Measurements from ENCODE around the gene NDUFC2. TPM values are rescaled to one million over a fixed set of nuclear protein-coding genes. Genes with fewer than 3 reads are reported as not detected.

The NDUFC2 gene
- total RNA-seq, 1 donor from 2014 or later: 106 TPM

GRCh38 chr11:78072455-78072854, 7.2 kb downstream of the NDUFC2 start:
- no peaks in the 10 kb centered on the region for H3K27me3 ChIP-seq
- no peak for DNase-seq (ENCODE audit: extremely low spot score in 2 of 2)
- no peaks in the 10 kb centered on the region for H3K9me3 ChIP-seq
- peaks cover 0 to 25% of the 10 kb centered on the region in 2 donors for H3K36me3 ChIP-seq
- no peak overlapping the region for H3K27ac ChIP-seq
- intact Hi-C loops (cut with DNase I): no loop called here
- H3K4me3 ChIP-seq: no peak overlapping the region
- TF ChIP-seq POLR2AphosphoS5 (IDR thresholded peaks at IDR 0.05; ENCODE audit: insufficient read depth in 1 of 2, low read depth in 1 of 2) (no peak), POLR2A (IDR thresholded peaks at IDR 0.05) (no peak)
- TF ChIP-seq, protein P1, sequence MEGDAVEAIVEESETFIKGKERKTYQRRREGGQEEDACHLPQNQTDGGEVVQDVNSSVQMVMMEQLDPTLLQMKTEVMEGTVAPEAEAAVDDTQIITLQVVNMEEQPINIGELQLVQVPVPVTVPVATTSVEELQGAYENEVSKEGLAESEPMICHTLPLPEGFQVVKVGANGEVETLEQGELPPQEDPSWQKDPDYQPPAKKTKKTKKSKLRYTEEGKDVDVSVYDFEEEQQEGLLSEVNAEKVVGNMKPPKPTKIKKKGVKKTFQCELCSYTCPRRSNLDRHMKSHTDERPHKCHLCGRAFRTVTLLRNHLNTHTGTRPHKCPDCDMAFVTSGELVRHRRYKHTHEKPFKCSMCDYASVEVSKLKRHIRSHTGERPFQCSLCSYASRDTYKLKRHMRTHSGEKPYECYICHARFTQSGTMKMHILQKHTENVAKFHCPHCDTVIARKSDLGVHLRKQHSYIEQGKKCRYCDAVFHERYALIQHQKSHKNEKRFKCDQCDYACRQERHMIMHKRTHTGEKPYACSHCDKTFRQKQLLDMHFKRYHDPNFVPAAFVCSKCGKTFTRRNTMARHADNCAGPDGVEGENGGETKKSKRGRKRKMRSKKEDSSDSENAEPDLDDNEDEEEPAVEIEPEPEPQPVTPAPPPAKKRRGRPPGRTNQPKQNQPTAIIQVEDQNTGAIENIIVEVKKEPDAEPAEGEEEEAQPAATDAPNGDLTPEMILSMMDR (IDR thresholded peaks at IDR 0.05): no peak
- H3K4me1 ChIP-seq: peaks cover 28% of the 10 kb centered on the region

- Histone ChIP-seq H3K4me3 (no peak overlapping the region), H3K4me1 (peaks cover 21% of the 10 kb centered on the region), H3K36me3 (peaks cover 0 to 25% of the 10 kb centered on the region in 2 donors), H3K27me3 (no peaks in the 10 kb centered on the region), H3K9me3 (no peaks in the 10 kb centered on the region), H3K27ac (no peak overlapping the region)
- no peak for TF ChIP-seq POLR2A (IDR thresholded peaks at IDR 0.05)
- no peak for TF ChIP-seq POLR2AphosphoS5 (IDR thresholded peaks at IDR 0.05; ENCODE audit: insufficient read depth in 1 of 2, low read depth in 1 of 2)
- TF ChIP-seq, protein P1 (IDR thresholded peaks at IDR 0.05): no peak
- no peak for DNase-seq (ENCODE audit: extremely low spot score in 2 of 2)
- intact Hi-C loops (cut with DNase I): no loop called here
These were observed 7.9 kb downstream of the NDUFC2 start for GRCh38 chr11:78071717-78072116.

DNA sequence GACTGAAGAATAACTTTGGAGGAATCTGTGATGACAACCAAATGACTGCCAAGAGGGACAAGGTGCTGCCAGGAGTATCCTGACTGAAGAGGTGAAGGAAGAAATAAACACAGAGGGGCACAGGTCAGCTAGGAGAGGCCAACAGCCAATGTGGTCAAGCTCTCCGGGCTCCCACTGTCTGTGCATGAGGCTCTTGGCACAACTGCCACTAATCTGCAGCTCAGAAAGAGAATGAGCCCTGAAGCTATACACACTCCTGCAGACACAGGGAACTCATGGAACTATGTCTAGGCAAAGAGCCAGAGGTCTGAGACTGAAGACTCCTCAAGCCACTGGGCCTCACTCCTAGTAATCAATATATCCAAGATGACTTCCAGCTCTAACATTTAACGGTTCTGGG, 9.0 kb downstream of the NDUFC2 start:
- H3K36me3 ChIP-seq: peaks cover 0 to 25% of the 10 kb centered on the region in 2 donors
- H3K9me3 ChIP-seq: no peaks in the 10 kb centered on the region
- peaks cover 10% of the 10 kb centered on the region for H3K4me1 ChIP-seq
- H3K27ac ChIP-seq: no peak overlapping the region
- no peaks in the 10 kb centered on the region for H3K27me3 ChIP-seq
- no peak for DNase-seq (ENCODE audit: extremely low spot score in 2 of 2)
- TF ChIP-seq, protein P1 (IDR thresholded peaks at IDR 0.05): no peak
- TF ChIP-seq POLR2AphosphoS5 (IDR thresholded peaks at IDR 0.05; ENCODE audit: insufficient read depth in 1 of 2, low read depth in 1 of 2): no peak
- no peak for TF ChIP-seq POLR2A (IDR thresholded peaks at IDR 0.05)
- no peak overlapping the region for H3K4me3 ChIP-seq
- intact Hi-C loops (cut with DNase I): no loop called here

- H3K9me3 ChIP-seq: no peaks in the 10 kb centered on the region
- DNase-seq (ENCODE audit: extremely low spot score in 2 of 2): no peak
- no peak overlapping the region for H3K4me3 ChIP-seq
- peaks cover under 1% of the 10 kb centered on the region for H3K4me1 ChIP-seq
- no peak overlapping the region for H3K27ac ChIP-seq
- H3K36me3 ChIP-seq: peaks cover 0 to 25% of the 10 kb centered on the region in 2 donors
- intact Hi-C loops (cut with DNase I): loop anchor here (10.0 kb wide), 1 partner anchor 115 kb away; the partner anchor contains the start of genes KCTD21 and USP35
- no peak for TF ChIP-seq POLR2AphosphoS5 (IDR thresholded peaks at IDR 0.05; ENCODE audit: insufficient read depth in 1 of 2, low read depth in 1 of 2)
- no peak for TF ChIP-seq POLR2A (IDR thresholded peaks at IDR 0.05)
- TF ChIP-seq, protein P1 (IDR thresholded peaks at IDR 0.05): no peak
- no peaks in the 10 kb centered on the region for H3K27me3 ChIP-seq
These were observed 10.2 kb downstream of the NDUFC2 start for GRCh38 chr11:78069465-78069864.

- H3K36me3 ChIP-seq: peaks cover 0 to 25% of the 10 kb centered on the region in 2 donors
- H3K4me1 ChIP-seq: peaks cover 3% of the 10 kb centered on the region
- H3K27me3 ChIP-seq: no peaks in the 10 kb centered on the region
- H3K9me3 ChIP-seq: no peaks in the 10 kb centered on the region
- intact Hi-C loops (cut with DNase I): loop anchor here (10.0 kb wide), 1 partner anchor 117 kb away; the partner anchor contains the start of genes KCTD21 and USP35
- TF ChIP-seq, protein P1 (IDR thresholded peaks at IDR 0.05): no peak
- TF ChIP-seq POLR2A (IDR thresholded peaks at IDR 0.05) (no peak), POLR2AphosphoS5 (IDR thresholded peaks at IDR 0.05; ENCODE audit: insufficient read depth in 1 of 2, low read depth in 1 of 2) (no peak)
- H3K27ac ChIP-seq: no peak overlapping the region
- no peak overlapping the region for H3K4me3 ChIP-seq
- no peak for DNase-seq (ENCODE audit: extremely low spot score in 2 of 2)
These were observed 12.0 kb downstream of the NDUFC2 start for GRCh38 chr11:78067704-78068103.

Data from vagina (tissue), 2 donors.